Renal cortical epithelial cell (primary cell): ENCODE results near the gene CPED1. TPM values are rescaled to one million over a fixed set of nuclear protein-coding genes. Genes with fewer than 3 reads are reported as not detected.

Experiments used
- total RNA-seq: library from RNA; depleted of rRNA; stranded (reverse); fragments of >200 nt; gene quantifications from 2 replicates; pipeline ENCODE4 v1.2.3, GENCODE V29; 2014

CPED1 gene
- total RNA-seq, 1 donor from 2014 or later = 1.1 TPM

Other genes with a start within 250 kb of the CPED1 start
- 29.7 and 60.5 TPM in 2 replicates for gene TSPAN12, start 130.6 kb upstream of the CPED1 start, total RNA-seq
- 18.6 and 20.4 TPM in 2 replicates for gene ING3, start 37.9 kb upstream of the CPED1 start, total RNA-seq